Esophagus squamous epithelium (tissue), 5 donors: ENCODE results near the gene CCDC88C. TPM values are rescaled to one million over a fixed set of nuclear protein-coding genes. Genes with fewer than 3 reads are reported as not detected.

Experiments
- DNase-seq: peaks from one replicate; lab custom pipeline; 2025; lab: John Stamatoyannopoulos, UW
- H3K27ac ChIP-seq, 4 donors: fragments of 200-600 bp; sonication (generic); one replicate each; pipeline ENCODE4 v1.5.1; 2016 to 2019; ENCODE audit warnings: mild to moderate bottlenecking in 1 of 4
- H3K27me3 ChIP-seq, 4 donors: fragments of 200-600 bp; sonication (generic); 1 replicate in 3 of 4; 2 replicates in 1 of 4; pipeline versions ENCODE4 v1.5.1 to v1.6.0; 2017 to 2021; ENCODE audit warnings: antibody characterized with exemption in 1 of 4
- H3K36me3 ChIP-seq, 3 donors: fragments of 200-600 bp; sonication (generic); one replicate each; pipeline ENCODE4 v1.5.1; 2016 to 2019
- H3K4me1 ChIP-seq, 3 donors: fragments of 200-600 bp; sonication (generic); one replicate each; pipeline ENCODE4 v1.5.1; 2017 to 2019
- H3K4me3 ChIP-seq, 4 donors: fragments of 200-600 bp; sonication (generic); 1 replicate in 3 of 4; 2 replicates in 1 of 4; pipeline ENCODE4 v1.5.1; 2016 to 2019; ENCODE audit warnings: mild to moderate bottlenecking in 2 of 4, moderate library complexity in 1 of 4
- H3K9me3 ChIP-seq, 3 donors: fragments of 200-600 bp; sonication (generic); one replicate each; pipeline ENCODE4 v1.5.1; 2016 to 2019
- CTCF ChIP-seq, 6 experiments: fragments of 450-650 bp in 4 of 6; fragments of 200-600 bp in 2 of 6; sonication (generic) in 2 of 6; IDR thresholded peaks; one replicate each; pipeline ENCODE4 v1.5.1; 2016 to 2019; ENCODE audit warnings: antibody characterized with exemption in 6 of 6, mild to moderate bottlenecking in 4 of 6, moderate library complexity in 4 of 6
- POLR2A ChIP-seq, 4 donors: fragments of 450-650 bp; IDR thresholded peaks; one replicate each; pipeline ENCODE4 v1.6.1; 2017; ENCODE audit warnings: antibody characterized with exemption in 4 of 4, mild to moderate bottlenecking in 4 of 4, moderate library complexity in 3 of 4
- WGBS, 2 donors: methylation state at CpG; one replicate each; pipeline ENCODE4 v1.1.5; 2018; 5-methylcytosine and 5-hydroxymethylcytosine counted together
- intact Hi-C: fragments of 100-400 bp; cut with DNase I; formaldehyde crosslinking; loops from one replicate; pipeline ENCODE4 v1.15.0; 2022
- total RNA-seq, 4 donors: library from RNA; depleted of rRNA; stranded (reverse); fragments of >200 nt; gene quantifications; one replicate each; pipeline ENCODE4 v1.1.0, GENCODE V29; 2016
- donor health status: DM: yes; HTN: yes; CAD: no.

CCDC88C gene
- total RNA-seq, 4 donors from 2014 or later: 23.2 to 31.5 (median 29.9) TPM

- H3K27ac ChIP-seq: no peak overlapping the region
- TF ChIP-seq POLR2A (IDR thresholded peaks at IDR 0.05): no peak
- TF ChIP-seq CTCF (IDR thresholded peaks at IDR 0.05): no peak
- H3K9me3 ChIP-seq: no peaks in the 10 kb centered on the region
- no peaks in the 10 kb centered on the region for H3K27me3 ChIP-seq
- 89 to 92% methylated on average over 8 to 31 of the region's 63 CpGs for WGBS, 2 donors
- no peak overlapping the region for H3K4me3 ChIP-seq
- intact Hi-C loops: no loop called here
- peaks cover 0 to 46% (median 20%) of the 10 kb centered on the region in 3 donors for H3K4me1 ChIP-seq
- no peak for DNase-seq
- H3K36me3 ChIP-seq: peaks cover 0 to 40% (median 4%) of the 10 kb centered on the region in 3 donors
Measured at GRCh38 chr14:91233936-91234790, 183.5 kb downstream of the CCDC88C start.

- H3K9me3 ChIP-seq: no peaks in the 10 kb centered on the region
- no peak for TF ChIP-seq POLR2A (IDR thresholded peaks at IDR 0.05)
- TF ChIP-seq CTCF (IDR thresholded peaks at IDR 0.05): no peak
- WGBS, 2 donors: 66 to 88% methylated on average over 1 to 2 of the region's 2 CpGs
- no peak overlapping the region for H3K4me3 ChIP-seq
- intact Hi-C loops: no loop called here
- H3K27me3 ChIP-seq: no peaks in the 10 kb centered on the region
- H3K4me1 ChIP-seq: peaks cover 0 to 45% (median 19%) of the 10 kb centered on the region in 3 donors
- no peak for DNase-seq
- peaks cover 0 to 40% (median 4%) of the 10 kb centered on the region in 3 donors for H3K36me3 ChIP-seq
- peak overlapping the region in 2 of 4 donors; percentile 61 to 65 for H3K27ac ChIP-seq
Measured at GRCh38 chr14:91232603-91233002, 185.0 kb downstream of the CCDC88C start.

GRCh38 chr14:91232052-91232451, 185.6 kb downstream of the CCDC88C start:
- intact Hi-C loops: no loop called here
- no peak for DNase-seq
- WGBS, 2 donors: 94 to 100% methylated on average over 2 of the region's 2 CpGs

GRCh38 chr14:91231446-91231845, 186.2 kb downstream of the CCDC88C start:
- H3K27me3 ChIP-seq: no peaks in the 10 kb centered on the region
- WGBS, 2 donors: 60 to 75% methylated on average over 3 of the region's 3 CpGs
- H3K9me3 ChIP-seq: no peaks in the 10 kb centered on the region
- peak overlapping the region in 2 of 4 donors; percentile 61 to 65 for H3K27ac ChIP-seq
- no peak for DNase-seq
- H3K4me1 ChIP-seq: peaks cover 0 to 43% (median 22%) of the 10 kb centered on the region in 3 donors
- H3K36me3 ChIP-seq: peaks cover 0 to 51% (median 4%) of the 10 kb centered on the region in 3 donors
- intact Hi-C loops: no loop called here
- no peak for TF ChIP-seq POLR2A (IDR thresholded peaks at IDR 0.05)
- no peak for TF ChIP-seq CTCF (IDR thresholded peaks at IDR 0.05)
- H3K4me3 ChIP-seq: no peak overlapping the region

More at GRCh38 chr14:91232052-91232451, 185.6 kb downstream of the CCDC88C start:
- Histone ChIP-seq H3K27ac (peak overlapping the region in 2 of 4 donors; percentile 61 to 65), H3K36me3 (peaks cover 0 to 45% (median 4%) of the 10 kb centered on the region in 3 donors), H3K9me3 (no peaks in the 10 kb centered on the region), H3K27me3 (no peaks in the 10 kb centered on the region), H3K4me3 (no peak overlapping the region), H3K4me1 (peaks cover 0 to 43% (median 21%) of the 10 kb centered on the region in 3 donors)
- TF ChIP-seq POLR2A (IDR thresholded peaks at IDR 0.05): no peak
- TF ChIP-seq CTCF (IDR thresholded peaks at IDR 0.05): no peak
